K562 (cell line): ENCODE measurements around the gene OCEL1.

ENCODE experiments used
- POLR2A ChIP-seq: fragments of 450-650 bp; conservative IDR thresholded peaks from 2 replicates; pipeline ENCODE4 v1.6.1; 2016
- ZNF217 ChIP-seq: sonication (generic); formaldehyde crosslinking; IDR thresholded peaks from 2 replicates; pipeline ENCODE4 v1.8.0; 2022; ENCODE audit warnings: mild to moderate bottlenecking, missing genetic modification reagents

- no peak for TF ChIP-seq ZNF217 (CRISPR knock-in tag)
- TF ChIP-seq POLR2A: no peak; the same call in 1 of the 2 replicates
Measured at GRCh38 chr19:17266589-17266974, 40.6 kb downstream of the OCEL1 start.
